GM12878 (cell line): ENCODE data around the gene ANKRD62. TPM values are rescaled to one million over a fixed set of nuclear protein-coding genes. Genes with fewer than 3 reads are reported as not detected.

ENCODE experiments used
- ATAC-seq: fragments of 200-7000 bp; cut with Tn5 transposase; 3 replicates; pipeline ENCODE4 v1.9.1; 2020; ENCODE audit warnings: mild to moderate bottlenecking, moderate library complexity
- BruUV-seq: library from RNA; stranded (reverse); fragments of 400-500 nt; replicated peaks from 2 replicates; lab custom pipeline; 2021; lab: Mats Ljungman, UMichigan
- CTCF ChIA-PET: fragments of 300-600 bp; sonication (Branson Sonifier 250); formaldehyde crosslinking; extraction: SDS; loops from one replicate; lab custom pipeline; 2021; ENCODE audit warnings: inconsistent platforms; lab: Yijun Ruan, JAX
- POLR2A ChIA-PET: fragments of 350-600 bp; formaldehyde crosslinking; extraction: SDS; loops from one replicate; lab custom pipeline; 2021; ENCODE audit warnings: inconsistent platforms; lab: Charles Lee
- RAD21 ChIA-PET: fragments of 300-600 bp; sonication (Branson Sonifier 250); formaldehyde crosslinking; loops from one replicate; lab custom pipeline; 2023; ENCODE audit warnings: antibody characterized with exemption; ENCODE audit not compliant: unreplicated experiment; lab: Charles Lee
- SMC1A ChIA-PET: fragments of 300-600 bp; sonication (Branson Sonifier 250); formaldehyde crosslinking; loops from one replicate; lab custom pipeline; 2023; ENCODE audit not compliant: unreplicated experiment, uncharacterized antibody; lab: Charles Lee
- DNase-seq: peaks from one replicate; pipeline ENCODE4 v3.0.0-alpha.2; 2011; ENCODE audit warnings: low read depth, low spot score
- FAIRE-seq: peaks from 3 replicates; lab custom pipeline; 2011; peaks lifted over from hg19 to GRCh38; lab: Jason Lieb, UNC
- H2AFZ ChIP-seq: 2 replicates; pipeline ENCODE4 v1.6.0; 2011; ENCODE audit warnings: low read depth, low read length, control low read depth; ENCODE audit not compliant: control insufficient read depth
- H3K27ac ChIP-seq: 2 replicates; pipeline ENCODE4 v1.5.1; 2011; ENCODE audit warnings: control low read depth; ENCODE audit not compliant: control insufficient read depth, insufficient read depth
- H3K27me3 ChIP-seq, 2 experiments: replicated peaks in 1 of 2; 2 replicates each; pipeline versions ENCODE4 v1.6.0 to v1.6.1; 2011; ENCODE audit warnings: low read length in 1 of 2; ENCODE audit not compliant: control insufficient read depth in 2 of 2, insufficient read depth in 2 of 2
- H3K36me3 ChIP-seq, 2 experiments: 2 replicates each; pipeline ENCODE4 v1.5.1; 2011; ENCODE audit warnings: low read length in 1 of 2; ENCODE audit not compliant: control insufficient read depth in 2 of 2, insufficient read depth in 2 of 2
- H3K4me1 ChIP-seq: 2 replicates; pipeline ENCODE4 v1.6.1; 2011; ENCODE audit warnings: mild to moderate bottlenecking, low read length, moderate library complexity, mixed read lengths; ENCODE audit not compliant: control insufficient read depth, insufficient read depth
- H3K4me2 ChIP-seq: 2 replicates; pipeline ENCODE4 v1.6.0; 2011; ENCODE audit warnings: control low read depth; ENCODE audit not compliant: control insufficient read depth, insufficient read depth
- H3K4me3 ChIP-seq: fragments of 200-600 bp; sonication (generic); 2 replicates; pipeline ENCODE4 v1.5.1; 2016
- H3K79me2 ChIP-seq: 2 replicates; pipeline ENCODE4 v1.6.0; 2011; ENCODE audit warnings: low read length; ENCODE audit not compliant: control insufficient read depth, insufficient read depth
- H3K9ac ChIP-seq: 2 replicates; pipeline ENCODE4 v1.8.0; 2011; ENCODE audit warnings: low read length, control low read depth, mixed read lengths; ENCODE audit not compliant: control insufficient read depth, insufficient read depth
- H3K9me3 ChIP-seq: replicated peaks from 3 replicates; pipeline ENCODE4 v1.5.1; 2011; ENCODE audit warnings: mild to moderate bottlenecking, low read length; ENCODE audit not compliant: control insufficient read depth, insufficient read depth
- H4K20me1 ChIP-seq: 2 replicates; pipeline ENCODE4 v1.6.0; 2011; ENCODE audit not compliant: control insufficient read depth, insufficient read depth
- BHLHE40 ChIP-seq, 2 experiments: fragments of 450-650 bp in 1 of 2; IDR thresholded peaks; 2 replicates each; pipeline ENCODE4 v1.6.1; 2011 to 2017; ENCODE audit warnings: low read depth in 2 of 2, borderline replicate concordance in 1 of 2, improper control_type of control experiment in 1 of 2, low read length in 1 of 2, mild to moderate bottlenecking in 1 of 2
- CBX3 ChIP-seq: fragments of 200-600 bp; sonication (generic); IDR thresholded peaks from 2 replicates; pipeline ENCODE4 v1.6.1; 2016; ENCODE audit warnings: low read depth, borderline replicate concordance
- EGR1 ChIP-seq, 2 experiments: IDR thresholded peaks; 1 replicate in 1 of 2; 2 replicates in 1 of 2; pipeline ENCODE4 v1.6.1; 2011 to 2012; ENCODE audit warnings: low read depth in 2 of 2, low read length in 2 of 2, borderline replicate concordance in 1 of 2, mild to moderate bottlenecking in 1 of 2, moderate library complexity in 1 of 2
- ETV6 ChIP-seq, 2 experiments: fragments of 450-650 bp in 1 of 2; IDR thresholded peaks in 1 of 2; conservative IDR thresholded peaks in 1 of 2; 2 replicates each; pipeline ENCODE4 v1.6.1; 2014; ENCODE audit warnings: antibody characterized with exemption in 1 of 2, borderline replicate concordance in 1 of 2, low read depth in 1 of 2, mild to moderate bottlenecking in 1 of 2, moderate library complexity in 1 of 2
- HDAC6 ChIP-seq: fragments of 200-600 bp; sonication (generic); IDR thresholded peaks from one replicate; pipeline ENCODE4 v1.8.0; 2017; ENCODE audit warnings: antibody characterized with exemption; ENCODE audit not compliant: unreplicated experiment
- KAT2A ChIP-seq: conservative IDR thresholded peaks from 2 replicates; pipeline ENCODE4 v1.6.1; 2011; ENCODE audit warnings: low read depth, low read length; ENCODE audit not compliant: control insufficient read depth
- MEF2A ChIP-seq: IDR thresholded peaks from 2 replicates; pipeline ENCODE4 v1.6.1; 2011; ENCODE audit warnings: low read depth, mild to moderate bottlenecking, low read length, moderate library complexity; ENCODE audit not compliant: insufficient read depth
- RCOR1 ChIP-seq: conservative IDR thresholded peaks from 2 replicates; pipeline ENCODE4 v1.6.1; 2012; ENCODE audit warnings: low read depth, low read length, improper control_type of control experiment
- SIX5 ChIP-seq: IDR thresholded peaks from 2 replicates; pipeline ENCODE4 v1.6.1; 2011; ENCODE audit warnings: mild to moderate bottlenecking, low read depth, low read length, moderate library complexity; ENCODE audit not compliant: severe bottlenecking
- WGBS: methylation state at CpG from one replicate; pipeline ENCODE4 v1.1.6; 2016; ENCODE audit warnings: low lambda C conversion rate; ENCODE audit not compliant: insufficient replicate concordance, insufficient coverage; ENCODE audit errors: missing lambda C conversion rate; 5-methylcytosine and 5-hydroxymethylcytosine counted together
- in situ Hi-C: fragments of 300-500 bp; cut with MboI; formaldehyde crosslinking; loops from 9 replicates; pipeline ENCODE4 v1.14.3; 2018; ENCODE audit warnings: mixed read lengths
- intact Hi-C: fragments of 100-400 bp; cut with micrococcal nuclease; formaldehyde crosslinking; loops from one replicate; pipeline ENCODE4 v1.14.2; 2022; ENCODE audit not compliant: unreplicated experiment
- polyA plus RNA-seq, 11 experiments: library from polyadenylated mRNA; depleted of rRNA in 4 of 11; unstranded in 6 of 11; stranded (reverse) in 5 of 11; fragments of >200 nt; fragmentation: Nextera tagmentation in 4 of 11; fragmentation: Illumina TruSeq in 1 of 11; extraction: Ambion mirVana in 4 of 11; extraction: Trizol in 1 of 11; gene quantifications; 1 replicate in 1 of 11; 2 replicates in 10 of 11; pipeline versions ENCODE4 v1.2.1 to v1.2.3, GENCODE V29; 2011 to 2016; ENCODE audit warnings: inconsistent platforms in 2 of 11, missing spikeins in 2 of 11, low read depth in 1 of 11
- total RNA-seq, 4 experiments: library from RNA; depleted of rRNA in 3 of 4; stranded (reverse); fragments of >200 nt in 3 of 4; fragmentation: Illumina TruSeq in 1 of 4; extraction: Trizol in 1 of 4; gene quantifications; 2 replicates each; pipeline versions ENCODE4 v1.2.1 to v1.2.3, GENCODE V29; 2013 to 2021
- TF ChIP-seq, protein P1 (sequence below): fragments of 450-650 bp; formaldehyde crosslinking; IDR thresholded peaks from 2 replicates; pipeline ENCODE4 v1.5.0; 2022; ENCODE audit warnings: mild to moderate bottlenecking, missing genetic modification characterization
- TF ChIP-seq, protein P2 (sequence below): fragments of 450-650 bp; IDR thresholded peaks from 2 replicates; pipeline ENCODE4 v1.6.1; 2017; ENCODE audit warnings: borderline replicate concordance

Gene ANKRD62
- total and polyA plus RNA-seq, 10 of the 15 experiments (the other 5 are each of a cell fraction or from before 2014, with no cell fraction given), result not detected

DNA sequence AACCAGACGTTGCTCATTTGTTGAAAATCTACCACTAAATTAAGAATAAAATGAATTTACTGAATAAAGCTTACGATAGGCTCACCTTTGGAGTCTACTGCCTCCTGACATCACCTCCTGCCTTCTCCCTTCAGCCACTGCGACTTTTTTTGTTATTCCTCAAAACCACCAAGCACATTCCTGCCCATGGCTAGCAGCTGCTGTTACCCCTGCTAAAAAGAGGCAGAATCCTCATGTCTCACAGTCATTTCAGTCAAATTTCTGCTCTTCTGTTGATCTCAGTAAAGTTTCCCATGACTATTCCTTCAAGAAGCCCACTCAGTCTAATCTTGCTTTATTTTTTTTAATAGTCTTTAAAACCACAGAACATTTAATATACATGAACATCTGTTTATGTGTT, 40.8 kb upstream of the ANKRD62 start:
- TF ChIP-seq, protein P1, sequence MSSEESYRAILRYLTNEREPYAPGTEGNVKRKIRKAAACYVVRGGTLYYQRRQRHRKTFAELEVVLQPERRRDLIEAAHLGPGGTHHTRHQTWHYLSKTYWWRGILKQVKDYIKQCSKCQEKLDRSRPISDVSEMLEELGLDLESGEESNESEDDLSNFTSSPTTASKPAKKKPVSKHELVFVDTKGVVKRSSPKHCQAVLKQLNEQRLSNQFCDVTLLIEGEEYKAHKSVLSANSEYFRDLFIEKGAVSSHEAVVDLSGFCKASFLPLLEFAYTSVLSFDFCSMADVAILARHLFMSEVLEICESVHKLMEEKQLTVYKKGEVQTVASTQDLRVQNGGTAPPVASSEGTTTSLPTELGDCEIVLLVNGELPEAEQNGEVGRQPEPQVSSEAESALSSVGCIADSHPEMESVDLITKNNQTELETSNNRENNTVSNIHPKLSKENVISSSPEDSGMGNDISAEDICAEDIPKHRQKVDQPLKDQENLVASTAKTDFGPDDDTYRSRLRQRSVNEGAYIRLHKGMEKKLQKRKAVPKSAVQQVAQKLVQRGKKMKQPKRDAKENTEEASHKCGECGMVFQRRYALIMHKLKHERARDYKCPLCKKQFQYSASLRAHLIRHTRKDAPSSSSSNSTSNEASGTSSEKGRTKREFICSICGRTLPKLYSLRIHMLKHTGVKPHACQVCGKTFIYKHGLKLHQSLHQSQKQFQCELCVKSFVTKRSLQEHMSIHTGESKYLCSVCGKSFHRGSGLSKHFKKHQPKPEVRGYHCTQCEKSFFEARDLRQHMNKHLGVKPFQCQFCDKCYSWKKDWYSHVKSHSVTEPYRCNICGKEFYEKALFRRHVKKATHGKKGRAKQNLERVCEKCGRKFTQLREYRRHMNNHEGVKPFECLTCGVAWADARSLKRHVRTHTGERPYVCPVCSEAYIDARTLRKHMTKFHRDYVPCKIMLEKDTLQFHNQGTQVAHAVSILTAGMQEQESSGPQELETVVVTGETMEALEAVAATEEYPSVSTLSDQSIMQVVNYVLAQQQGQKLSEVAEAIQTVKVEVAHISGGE (CRISPR knock-in tag), result no peak
- Histone ChIP-seq H3K9me3 (no peaks in the 10 kb centered on the region), H3K36me3 (no peaks in the 10 kb centered on the region), H3K79me2 (no peaks in the 10 kb centered on the region), H4K20me1 (no peaks in the 10 kb centered on the region), H3K9ac (no peak overlapping the region), H3K27me3 (no peaks in the 10 kb centered on the region), H3K4me2 (no peak overlapping the region), H2AFZ (no peak overlapping the region), H3K27ac (no peak overlapping the region; the same call in 1 of the 2 replicates), H3K4me3 (no peak overlapping the region), H3K4me1 (peaks cover 32% of the 10 kb centered on the region)
- no peak for DNase-seq
- ChIA-PET POLR2A (no interaction called here), RAD21 (interaction anchor here (0.5 kb wide), 1 partner anchor 219 kb away, joined by 3 read pairs; no protein-coding TSS in a partner anchor), SMC1A (no interaction called here), CTCF (no interaction called here)
- WGBS, result 46% methylated on average over 3 of the region's 3 CpGs
- no peak for ATAC-seq
- in situ Hi-C loops (no loop called here), intact Hi-C loops (no loop called here)
- no peak for FAIRE-seq
- no TSS peak for BruUV-seq

DNA sequence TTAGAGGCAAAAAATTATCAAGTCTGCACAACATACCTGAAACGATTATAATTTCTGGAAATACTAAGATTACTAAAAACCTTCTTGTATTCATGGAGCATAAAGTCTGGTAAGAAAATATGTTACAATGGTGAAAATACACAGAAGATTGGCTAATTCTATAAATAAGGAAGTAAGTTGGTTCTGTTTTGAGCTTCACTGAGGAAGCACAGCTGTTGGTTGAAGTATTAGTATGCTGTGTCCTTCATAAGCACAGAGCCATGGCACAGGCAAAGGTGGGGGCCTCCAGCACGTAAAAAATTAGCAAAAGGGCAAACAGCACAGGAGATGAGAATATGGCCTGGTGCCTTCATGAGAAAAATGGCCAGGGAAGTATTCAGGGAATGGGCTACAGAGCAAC, 40.4 kb upstream of the ANKRD62 start:
- WGBS, result 0% methylated on average over 2 of the region's 2 CpGs
- H3K79me2 ChIP-seq, result no peaks in the 10 kb centered on the region
- H3K27me3 ChIP-seq, result no peaks in the 10 kb centered on the region
- ATAC-seq (peak; percentile 36; the same call in 2 of the 3 replicates), FAIRE-seq (peak; percentile 72), DNase-seq (no peak)
- H3K4me1 ChIP-seq, result peaks cover 32% of the 10 kb centered on the region
- RAD21 ChIA-PET, result interaction anchor here (0.5 kb wide), 1 partner anchor 218 kb away, joined by 3 read pairs; no protein-coding TSS in a partner anchor
- in situ Hi-C loops, result no loop called here
- intact Hi-C loops, result no loop called here
- H3K9ac ChIP-seq, result no peak overlapping the region
- H3K36me3 ChIP-seq, result no peaks in the 10 kb centered on the region
- H3K27ac ChIP-seq, result no peak overlapping the region; the same call in 1 of the 2 replicates
- H3K4me3 ChIP-seq, result no peak overlapping the region
- H3K4me2 ChIP-seq, result 0 out of 2 replicates have a peak overlapping the region, but pooled peaks have one; percentile 27
- POLR2A ChIA-PET, result no interaction called here
- no peak overlapping the region for H2AFZ ChIP-seq
- CTCF ChIA-PET, result no interaction called here
- SMC1A ChIA-PET, result no interaction called here
- no peaks in the 10 kb centered on the region for H3K9me3 ChIP-seq
- H4K20me1 ChIP-seq, result no peaks in the 10 kb centered on the region
- BruUV-seq, result no TSS peak
- TF ChIP-seq KAT2A (no peak), HDAC6 (no peak), SIX5 (no peak), BHLHE40 (IDR thresholded peaks at IDR 0.05; ENCODE audit: borderline replicate concordance in 1 of 2, low read depth in 2 of 2, low read length in 1 of 2) (no peak), RCOR1 (no peak), MEF2A (no peak), EGR1 (IDR thresholded peaks at IDR 0.05; ENCODE audit: borderline replicate concordance in 1 of 2, low read depth in 2 of 2, low read length in 2 of 2) (no peak), ETV6 (conservative IDR thresholded peaks at IDR 0.05 in 1 of 2, IDR thresholded peaks at IDR 0.05 in 1 of 2; ENCODE audit: borderline replicate concordance in 1 of 2, low read depth in 1 of 2) (no peak), CBX3 (no peak)
- TF ChIP-seq, protein P2, sequence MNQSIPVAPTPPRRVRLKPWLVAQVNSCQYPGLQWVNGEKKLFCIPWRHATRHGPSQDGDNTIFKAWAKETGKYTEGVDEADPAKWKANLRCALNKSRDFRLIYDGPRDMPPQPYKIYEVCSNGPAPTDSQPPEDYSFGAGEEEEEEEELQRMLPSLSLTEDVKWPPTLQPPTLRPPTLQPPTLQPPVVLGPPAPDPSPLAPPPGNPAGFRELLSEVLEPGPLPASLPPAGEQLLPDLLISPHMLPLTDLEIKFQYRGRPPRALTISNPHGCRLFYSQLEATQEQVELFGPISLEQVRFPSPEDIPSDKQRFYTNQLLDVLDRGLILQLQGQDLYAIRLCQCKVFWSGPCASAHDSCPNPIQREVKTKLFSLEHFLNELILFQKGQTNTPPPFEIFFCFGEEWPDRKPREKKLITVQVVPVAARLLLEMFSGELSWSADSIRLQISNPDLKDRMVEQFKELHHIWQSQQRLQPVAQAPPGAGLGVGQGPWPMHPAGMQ, result no peak
